Activated CD8-positive, alpha-beta memory T cell treated with anti-CD3 and anti-CD28 coated beads, Interleukin-2, amount 10 ng/mL, durations not matched to agents 7 days and 5 days (primary cell): ENCODE data around the gene ARHGEF10L. TPM values are rescaled to one million over a fixed set of nuclear protein-coding genes. Genes with fewer than 3 reads are reported as not detected.

Experiments
- ATAC-seq: fragments of 150-1000 bp; cut with Tn5 transposase; one replicate; pipeline ENCODE4 v1.10.0; 2021; ENCODE audit warnings: moderate library complexity
- CTCF ChIA-PET: fragments of 350-600 bp; sonication (Branson Sonifier 250); formaldehyde crosslinking; loops from one replicate; lab custom pipeline; 2021; ENCODE audit warnings: antibody characterized with exemption; lab: Charles Lee
- DNase-seq: peaks from one replicate; pipeline ENCODE4 v3.0.0-alpha.2; 2020
- H3K27ac Mint-ChIP-seq: one replicate; pipeline ENCODE4 v1.8.0; 2021; ENCODE audit warnings: mild to moderate bottlenecking, mixed read lengths
- H3K27me3 Mint-ChIP-seq: one replicate; pipeline ENCODE4 v1.8.0; 2021; ENCODE audit warnings: mixed read lengths
- H3K36me3 Mint-ChIP-seq: one replicate; pipeline ENCODE4 v1.8.0; 2021; ENCODE audit warnings: mild to moderate bottlenecking, mixed read lengths
- H3K4me1 Mint-ChIP-seq: one replicate; pipeline ENCODE4 v1.8.0; 2021; ENCODE audit warnings: mixed read lengths
- H3K4me3 Mint-ChIP-seq: one replicate; pipeline ENCODE4 v1.8.0; 2021; ENCODE audit warnings: mild to moderate bottlenecking, moderate library complexity, mixed read lengths
- H3K9me3 Mint-ChIP-seq: one replicate; pipeline ENCODE4 v1.8.0; 2022; ENCODE audit warnings: low read depth, mixed read lengths
- total RNA-seq, 2 experiments: library from RNA; stranded (reverse); gene quantifications; one replicate each; pipeline ENCODE4 v1.2.3, GENCODE V29; 2021

Gene ARHGEF10L
- total RNA-seq, 2 experiments from 2014 or later, result not detected

- no peaks in the 10 kb centered on the region for H3K9me3 Mint-ChIP-seq
- H3K27ac Mint-ChIP-seq, result no peak overlapping the region
- H3K27me3 Mint-ChIP-seq, result no peaks in the 10 kb centered on the region
- ATAC-seq (no peak), DNase-seq (no peak)
- H3K4me1 Mint-ChIP-seq, result no peaks in the 10 kb centered on the region
- CTCF ChIA-PET, result no interaction called here
- no peak overlapping the region for H3K4me3 Mint-ChIP-seq
- no peaks in the 10 kb centered on the region for H3K36me3 Mint-ChIP-seq
These were observed 52.4 kb downstream of the ARHGEF10L start for GRCh38 chr1:17591814-17592430.

GRCh38 chr1:17594026-17594425 is 54.5 kb downstream of the ARHGEF10L start:
- H3K4me1 Mint-ChIP-seq, result no peaks in the 10 kb centered on the region
- no peak for DNase-seq
- no peaks in the 10 kb centered on the region for H3K9me3 Mint-ChIP-seq
- no peaks in the 10 kb centered on the region for H3K36me3 Mint-ChIP-seq
- CTCF ChIA-PET, result no interaction called here
- H3K27me3 Mint-ChIP-seq, result no peaks in the 10 kb centered on the region
- H3K4me3 Mint-ChIP-seq, result no peak overlapping the region
- ATAC-seq, result no peak
- H3K27ac Mint-ChIP-seq, result no peak overlapping the region

- no peaks in the 10 kb centered on the region for H3K36me3 Mint-ChIP-seq
These were observed 55.4 kb downstream of the ARHGEF10L start for GRCh38 chr1:17594690-17595601.

GRCh38 chr1:17595602-17595925 is 56.1 kb downstream of the ARHGEF10L start:
- CTCF ChIA-PET, result interaction anchor here (0.9 kb wide), 1 partner anchor 23 kb away, joined by 3 read pairs; no protein-coding TSS in a partner anchor
- Mint-ChIP-seq H3K4me1 (no peaks in the 10 kb centered on the region), H3K9me3 (no peaks in the 10 kb centered on the region), H3K36me3 (no peaks in the 10 kb centered on the region), H3K27ac (no peak overlapping the region), H3K4me3 (no peak overlapping the region), H3K27me3 (no peaks in the 10 kb centered on the region)
- ATAC-seq (no peak), DNase-seq (no peak)

More at GRCh38 chr1:17594690-17595601, 55.4 kb downstream of the ARHGEF10L start:
- no peak overlapping the region for H3K27ac Mint-ChIP-seq
- ATAC-seq (no peak), DNase-seq (no peak)
- H3K4me1 Mint-ChIP-seq, result no peaks in the 10 kb centered on the region
- no peak overlapping the region for H3K4me3 Mint-ChIP-seq
- CTCF ChIA-PET, result no interaction called here
- no peaks in the 10 kb centered on the region for H3K9me3 Mint-ChIP-seq
- no peaks in the 10 kb centered on the region for H3K27me3 Mint-ChIP-seq

- H3K4me1 Mint-ChIP-seq, result no peaks in the 10 kb centered on the region
- ATAC-seq, result no peak
- no peak overlapping the region for H3K4me3 Mint-ChIP-seq
- DNase-seq, result no peak
- no peaks in the 10 kb centered on the region for H3K27me3 Mint-ChIP-seq
- H3K36me3 Mint-ChIP-seq, result no peaks in the 10 kb centered on the region
- H3K9me3 Mint-ChIP-seq, result no peaks in the 10 kb centered on the region
- H3K27ac Mint-ChIP-seq, result no peak overlapping the region
- CTCF ChIA-PET, result interaction anchor here (0.9 kb wide), 1 partner anchor 24 kb away, joined by 3 read pairs; no protein-coding TSS in a partner anchor
These were observed 56.7 kb downstream of the ARHGEF10L start for GRCh38 chr1:17596186-17596585.

GRCh38 chr1:17596651-17597509 is 57.4 kb downstream of the ARHGEF10L start:
- no peaks in the 10 kb centered on the region for H3K9me3 Mint-ChIP-seq
- no peaks in the 10 kb centered on the region for H3K27me3 Mint-ChIP-seq
- DNase-seq (no peak), ATAC-seq (no peak)
- no peak overlapping the region for H3K4me3 Mint-ChIP-seq
- no peaks in the 10 kb centered on the region for H3K4me1 Mint-ChIP-seq
- no peaks in the 10 kb centered on the region for H3K36me3 Mint-ChIP-seq
- no peak overlapping the region for H3K27ac Mint-ChIP-seq
- CTCF ChIA-PET, result interaction anchor here (0.9 kb wide), 1 partner anchor 24 kb away, joined by 3 read pairs; no protein-coding TSS in a partner anchor

- Mint-ChIP-seq H3K27me3 (no peaks in the 10 kb centered on the region), H3K36me3 (no peaks in the 10 kb centered on the region), H3K27ac (no peak overlapping the region), H3K4me1 (no peaks in the 10 kb centered on the region), H3K4me3 (no peak overlapping the region), H3K9me3 (no peaks in the 10 kb centered on the region)
- CTCF ChIA-PET, result interaction anchor here (1.1 kb wide), 1 partner anchor 9 kb away, joined by 4 read pairs; no protein-coding TSS in a partner anchor
- ATAC-seq (no peak), DNase-seq (no peak)
These were observed 58.2 kb downstream of the ARHGEF10L start for GRCh38 chr1:17597651-17598050.

- Mint-ChIP-seq H3K4me1 (no peaks in the 10 kb centered on the region), H3K27ac (no peak overlapping the region)
- no peak for ATAC-seq
These were observed 58.8 kb downstream of the ARHGEF10L start for GRCh38 chr1:17598251-17598650.

GRCh38 chr1:17599291-17599953 is 59.9 kb downstream of the ARHGEF10L start:
- Mint-ChIP-seq H3K36me3 (no peaks in the 10 kb centered on the region), H3K4me1 (no peaks in the 10 kb centered on the region), H3K27ac (no peak overlapping the region), H3K9me3 (no peaks in the 10 kb centered on the region), H3K4me3 (no peak overlapping the region), H3K27me3 (peaks cover 3% of the 10 kb centered on the region)
- CTCF ChIA-PET, result no interaction called here
- no peak for ATAC-seq
- DNase-seq, result no peak

More at GRCh38 chr1:17598251-17598650, 58.8 kb downstream of the ARHGEF10L start:
- DNase-seq, result no peak
- Mint-ChIP-seq H3K4me3 (no peak overlapping the region), H3K27me3 (no peaks in the 10 kb centered on the region), H3K36me3 (no peaks in the 10 kb centered on the region), H3K9me3 (no peaks in the 10 kb centered on the region)
- CTCF ChIA-PET, result interaction anchor here (1.1 kb wide), 1 partner anchor 9 kb away, joined by 4 read pairs; no protein-coding TSS in a partner anchor

- Mint-ChIP-seq H3K9me3 (no peaks in the 10 kb centered on the region), H3K4me3 (no peak overlapping the region), H3K27me3 (peaks cover 3% of the 10 kb centered on the region), H3K4me1 (no peaks in the 10 kb centered on the region), H3K36me3 (no peaks in the 10 kb centered on the region), H3K27ac (no peak overlapping the region)
- CTCF ChIA-PET, result no interaction called here
- no peak for DNase-seq
- no peak for ATAC-seq
These were observed 60.4 kb downstream of the ARHGEF10L start for GRCh38 chr1:17599954-17600300.

GRCh38 chr1:17600321-17600720 is 60.8 kb downstream of the ARHGEF10L start:
- peaks cover 3% of the 10 kb centered on the region for H3K27me3 Mint-ChIP-seq
- no peak for ATAC-seq
- H3K4me1 Mint-ChIP-seq, result no peaks in the 10 kb centered on the region
- no peak overlapping the region for H3K4me3 Mint-ChIP-seq
- no peak for DNase-seq
- H3K27ac Mint-ChIP-seq, result no peak overlapping the region
- no peaks in the 10 kb centered on the region for H3K9me3 Mint-ChIP-seq
- H3K36me3 Mint-ChIP-seq, result no peaks in the 10 kb centered on the region
- CTCF ChIA-PET, result no interaction called here

GRCh38 chr1:17601643-17602382 is 62.3 kb downstream of the ARHGEF10L start:
- H3K27ac Mint-ChIP-seq, result no peak overlapping the region
- no peaks in the 10 kb centered on the region for H3K36me3 Mint-ChIP-seq
- no peak for DNase-seq
- H3K4me3 Mint-ChIP-seq, result no peak overlapping the region
- CTCF ChIA-PET, result no interaction called here
- no peaks in the 10 kb centered on the region for H3K9me3 Mint-ChIP-seq
- no peak for ATAC-seq
- H3K4me1 Mint-ChIP-seq, result no peaks in the 10 kb centered on the region
- H3K27me3 Mint-ChIP-seq, result peaks cover 3% of the 10 kb centered on the region
